HG02970 (cell line): Measurements from ENCODE around the gene PGR.
"Not testable (repeated sequence)": the region's sequence is repeated elsewhere in the genome, so short reads cannot be mapped to it uniquely, and the experiment has no call there.

Experiments used
- ATAC-seq: cut with Tn5 transposase; IDR thresholded peaks from one replicate; pipeline ENCODE4 v1.9.1; 2021; ENCODE audit warnings: mild to moderate bottlenecking, moderate library complexity, moderate number of reproducible peaks; ENCODE audit not compliant: unreplicated experiment, low FRiP score

The PGR gene

GRCh38 chr11:101013702-101014101 is 115.9 kb downstream of the PGR start:
- ATAC-seq, result not testable (repeated sequence)

- ATAC-seq, result no peak
These were observed 117.7 kb downstream of the PGR start for GRCh38 chr11:101011881-101012280.

DNA sequence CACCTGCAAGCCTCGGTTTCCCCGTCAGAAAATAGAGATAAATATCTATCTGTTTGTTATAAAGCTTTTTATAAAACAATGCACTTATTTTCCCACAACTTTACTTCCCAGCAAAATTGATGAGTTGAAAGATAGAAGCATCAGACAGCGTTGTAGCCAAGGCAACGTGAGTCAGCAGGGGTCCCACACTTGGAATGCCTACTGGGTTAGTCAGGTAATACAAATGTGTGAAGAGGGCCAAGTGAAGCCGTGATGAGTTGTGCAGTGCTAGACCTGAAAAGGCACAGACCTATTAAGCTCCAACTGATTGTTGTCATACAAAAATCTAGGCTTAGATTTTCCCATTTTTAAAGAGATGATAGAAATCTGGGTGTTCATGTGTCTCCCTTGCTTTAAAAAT is 118.7 kb downstream of the PGR start:
- no peak for ATAC-seq

DNA sequence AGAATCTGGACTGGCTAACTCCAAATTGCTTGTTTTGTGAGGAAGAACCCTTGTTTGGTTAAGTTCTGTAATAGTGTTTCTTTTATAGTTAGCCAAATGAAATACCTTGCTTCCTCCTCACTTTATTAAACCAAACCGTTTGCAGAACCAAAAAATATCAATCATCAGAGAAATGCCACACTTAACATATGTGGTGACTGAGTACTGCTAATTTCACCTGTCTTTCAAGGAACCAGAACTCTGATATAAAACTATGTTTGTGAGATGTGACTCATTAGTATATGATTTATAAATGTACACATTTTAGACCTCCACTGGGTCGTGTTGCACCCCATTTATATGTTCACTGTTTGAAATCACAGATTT is 119.9 kb downstream of the PGR start:
- no peak for ATAC-seq

DNA sequence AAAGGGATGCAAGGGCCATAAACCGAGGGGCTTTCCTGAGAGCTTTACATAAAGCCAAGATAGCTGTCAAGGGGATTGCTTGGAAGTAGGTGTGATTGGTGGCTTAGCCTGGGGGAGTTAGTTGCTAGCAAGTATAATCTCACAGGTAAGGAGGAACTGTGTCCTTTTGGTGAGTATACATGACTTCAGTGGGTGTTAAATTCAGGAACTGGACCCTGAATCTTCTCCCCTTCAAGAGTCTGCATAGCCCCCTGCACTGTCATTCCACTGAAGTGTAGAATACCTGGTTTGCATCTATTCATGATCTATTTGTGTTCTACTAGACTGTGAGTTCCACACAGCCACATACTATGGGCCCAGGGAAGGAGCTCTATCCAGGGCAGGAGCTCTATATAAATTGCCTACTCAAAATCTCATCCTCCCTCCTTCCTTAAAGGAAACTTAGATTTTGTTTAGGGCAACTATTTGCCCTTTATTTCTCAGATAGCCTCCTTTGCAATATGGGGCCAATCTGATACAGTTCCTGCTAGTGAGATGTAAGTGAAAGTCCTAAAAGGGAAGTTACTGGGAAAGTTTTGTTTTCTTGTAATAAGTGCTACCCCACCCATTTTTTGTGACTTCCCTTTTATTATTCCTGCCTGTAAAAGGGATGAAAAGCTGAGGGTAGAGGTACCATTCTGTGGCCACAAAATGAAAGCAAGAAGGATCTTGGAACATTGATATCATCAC is 120.5 kb downstream of the PGR start:
- ATAC-seq, result no peak

GRCh38 chr11:101003468-101003867 is 126.1 kb downstream of the PGR start:
- ATAC-seq, result no peak

GRCh38 chr11:100999756-101000155 is 129.9 kb downstream of the PGR start:
- no peak for ATAC-seq

DNA sequence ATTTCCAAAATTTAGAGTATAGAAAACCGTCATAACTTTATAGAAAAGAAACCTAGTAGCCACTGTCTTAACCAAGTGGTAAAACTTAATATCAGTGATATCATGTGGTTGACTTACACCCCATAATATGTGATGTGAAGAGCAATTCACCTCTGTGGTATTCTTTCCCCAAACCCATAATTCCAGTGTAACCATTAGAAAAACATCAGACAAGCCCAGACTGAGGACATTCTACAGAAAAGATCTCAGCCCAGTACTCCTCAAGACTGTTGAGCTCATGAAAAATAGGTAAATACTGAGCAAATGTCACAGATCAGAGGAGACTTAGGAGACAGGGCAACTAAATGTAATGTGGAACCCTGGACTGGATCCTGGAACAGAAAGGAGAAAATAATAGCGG is 134.6 kb downstream of the PGR start:
- ATAC-seq, result no peak

DNA sequence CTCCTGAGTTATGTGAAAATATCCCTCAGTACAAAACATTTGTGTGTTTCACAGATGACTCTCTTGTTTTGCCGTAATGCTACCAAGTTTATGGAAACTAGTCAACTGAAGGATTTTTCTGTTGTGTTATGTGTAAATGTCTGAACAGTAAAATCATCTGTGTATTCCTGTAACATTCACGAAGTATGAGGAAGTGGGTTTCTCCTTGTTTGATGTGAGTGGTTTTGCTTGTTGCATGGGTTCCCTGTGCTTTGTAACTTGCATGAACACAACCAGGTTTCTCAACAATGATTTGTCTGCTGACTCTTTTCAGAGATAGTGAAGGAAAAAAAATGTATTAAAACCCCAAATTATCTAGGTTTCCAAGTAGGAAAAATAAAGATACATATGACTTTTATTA is 138.1 kb downstream of the PGR start:
- no peak for ATAC-seq

GRCh38 chr11:100990931-100991330 is 138.7 kb downstream of the PGR start:
- ATAC-seq, result no peak

DNA sequence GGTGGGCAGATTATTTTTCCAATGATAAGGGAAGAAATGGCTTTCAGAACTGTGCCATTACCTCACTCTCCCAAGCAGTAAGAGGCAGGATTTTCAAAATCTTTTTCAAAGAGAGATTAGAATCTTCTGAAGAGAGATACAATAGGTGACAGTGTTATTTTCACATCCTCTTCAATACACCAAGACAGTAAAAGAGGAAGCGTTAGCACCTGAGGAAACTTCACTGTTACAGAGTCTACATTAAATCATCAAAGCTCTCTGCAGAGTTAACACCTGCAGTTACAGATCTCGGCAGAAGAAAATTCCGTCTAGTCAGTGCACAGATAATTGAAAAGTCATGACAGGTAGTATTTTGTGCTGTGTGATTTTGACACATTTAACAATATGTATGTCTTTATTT is 144.9 kb downstream of the PGR start:
- ATAC-seq, result no peak

DNA sequence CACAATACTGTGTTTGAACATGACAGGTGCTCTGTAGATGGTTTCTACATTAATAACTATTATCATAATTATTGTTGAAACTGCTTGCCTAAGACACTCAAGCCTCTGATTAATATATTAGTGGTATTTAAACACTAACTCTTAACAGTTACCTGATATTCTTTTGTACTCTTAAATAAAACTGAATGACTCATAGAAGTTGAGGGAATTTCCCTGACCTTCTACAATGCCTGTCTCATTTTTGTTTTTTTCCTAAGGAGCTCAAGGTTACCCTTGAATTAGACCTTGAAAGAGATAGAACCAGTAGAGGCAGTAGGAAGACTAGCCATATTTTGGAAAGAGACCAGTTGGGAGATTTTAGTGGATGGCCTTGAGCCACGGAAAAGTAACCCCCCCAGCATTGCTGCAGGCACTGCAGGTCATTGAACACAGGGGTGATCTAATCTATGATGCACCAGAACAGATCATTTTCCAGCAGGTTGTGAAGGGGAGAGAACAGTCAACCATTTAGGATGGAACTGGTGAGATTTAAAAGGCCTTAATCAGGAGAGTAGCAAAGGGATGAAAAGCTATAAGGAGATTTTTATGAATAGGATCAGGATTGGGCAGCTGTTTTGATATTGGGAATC is 148.3 kb downstream of the PGR start:
- no peak for ATAC-seq

GRCh38 chr11:100980156-100980555 is 149.5 kb downstream of the PGR start:
- no peak for ATAC-seq
